B cell (primary cell): ENCODE results near the gene PALLD. TPM values are rescaled to one million over a fixed set of nuclear protein-coding genes. Genes with fewer than 3 reads are reported as not detected.

Source experiments
- ATAC-seq: fragments of 200-7000 bp; cut with Tn5 transposase; one replicate; pipeline ENCODE4 v1.10.0; 2021; ENCODE audit warnings: low read depth, mild to moderate bottlenecking, moderate number of reproducible peaks, moderate library complexity
- CTCF ChIA-PET: fragments of 350-600 bp; sonication (Branson Sonifier 250); formaldehyde crosslinking; loops from one replicate; lab custom pipeline; 2021; ENCODE audit warnings: antibody characterized with exemption, inconsistent platforms; lab: Charles Lee
- POLR2A ChIA-PET: fragments of 350-600 bp; sonication (Branson Sonifier 250); formaldehyde crosslinking; loops from one replicate; lab custom pipeline; 2021; ENCODE audit warnings: antibody characterized with exemption; lab: Charles Lee
- DNase-seq: peaks from one replicate; pipeline ENCODE4 v3.0.0; 2013
- H2AFZ ChIP-seq: 2 replicates; pipeline ENCODE4 v1.6.1; 2012; ENCODE audit warnings: mild to moderate bottlenecking, low read depth, low read length; ENCODE audit not compliant: insufficient read depth, poor library complexity, severe bottlenecking
- H3K27ac ChIP-seq, 2 donors: 1 replicate in 1 of 2; 2 replicates in 1 of 2; pipeline ENCODE4 v1.5.1; 2012 to 2013; ENCODE audit warnings: low read length in 2 of 2, mild to moderate bottlenecking in 2 of 2, moderate library complexity in 1 of 2
- H3K27me3 ChIP-seq, 4 experiments: fragments of 200-600 bp in 1 of 4; sonication (generic) in 1 of 4; replicated peaks in 1 of 4; 1 replicate in 2 of 4; 2 replicates in 2 of 4; pipeline versions ENCODE4 v1.6.1 to v1.7.0; 2013 to 2016; ENCODE audit warnings: low read length in 3 of 4, mild to moderate bottlenecking in 2 of 4, mixed read lengths in 1 of 4, moderate library complexity in 1 of 4; ENCODE audit not compliant: insufficient read depth in 4 of 4, control insufficient read depth in 3 of 4; ENCODE audit errors: control extremely low read depth in 1 of 4
- H3K36me3 ChIP-seq, 2 experiments: replicated peaks in 1 of 2; 1 replicate in 1 of 2; 2 replicates in 1 of 2; pipeline versions ENCODE4 v1.6.1 to v1.7.1; 2013; ENCODE audit warnings: low read length in 1 of 2; ENCODE audit not compliant: insufficient read depth in 2 of 2, control insufficient read depth in 1 of 2; ENCODE audit errors: control extremely low read depth in 1 of 2, extremely low read depth in 1 of 2
- H3K4me1 ChIP-seq, 2 donors: fragments of 200-600 bp in 1 of 2; sonication (generic) in 1 of 2; 1 replicate in 1 of 2; 2 replicates in 1 of 2; pipeline versions ENCODE4 v1.5.1 to v1.6.1; 2013 to 2017; ENCODE audit warnings: low read length in 2 of 2; ENCODE audit not compliant: control insufficient read depth in 2 of 2, insufficient read depth in 2 of 2
- H3K4me2 ChIP-seq: replicated peaks from 2 replicates; pipeline ENCODE3; 2012; ENCODE audit warnings: mild to moderate bottlenecking, low read depth, low read length; ENCODE audit not compliant: poor library complexity, severe bottlenecking
- H3K4me3 ChIP-seq, 5 experiments: fragments of 200-600 bp in 1 of 5; sonication (generic) in 1 of 5; 1 replicate in 3 of 5; 2 replicates in 2 of 5; pipeline versions ENCODE4 v1.5.1 to v1.7.0; 2011 to 2016; ENCODE audit warnings: low read length in 4 of 5, mild to moderate bottlenecking in 4 of 5, low read depth in 2 of 5, control low read depth in 1 of 5, moderate library complexity in 1 of 5; ENCODE audit not compliant: insufficient read depth in 1 of 5; ENCODE audit errors: control extremely low read depth in 1 of 5, extremely low read depth in 1 of 5
- H3K79me2 ChIP-seq: fragments of 200-600 bp; sonication (generic); one replicate; pipeline ENCODE4 v1.6.0; 2016; ENCODE audit warnings: low read length; ENCODE audit not compliant: control insufficient read depth, insufficient read depth
- H3K9ac ChIP-seq: fragments of 200-600 bp; sonication (generic); 2 replicates; pipeline ENCODE4 v1.6.1; 2017; ENCODE audit warnings: mild to moderate bottlenecking, low read length, moderate library complexity
- H3K9me3 ChIP-seq, 3 donors: one replicate each; pipeline versions ENCODE4 v1.6.1 to v1.7.1; 2013; ENCODE audit warnings: low read length in 2 of 3; ENCODE audit not compliant: control insufficient read depth in 2 of 3, insufficient read depth in 1 of 3; ENCODE audit errors: control extremely low read depth in 1 of 3
- H4K20me1 ChIP-seq: 2 replicates; pipeline ENCODE4 v1.6.0; 2012; ENCODE audit warnings: mild to moderate bottlenecking, low read length; ENCODE audit not compliant: insufficient read depth, control insufficient read depth, poor library complexity, severe bottlenecking
- H3K27ac Mint-ChIP-seq: one replicate; pipeline ENCODE4 v1.8.0; 2021; ENCODE audit warnings: mixed read lengths
- H3K27me3 Mint-ChIP-seq: one replicate; pipeline ENCODE4 v1.8.0; 2021; ENCODE audit warnings: mixed read lengths
- H3K4me1 Mint-ChIP-seq: one replicate; pipeline ENCODE4 v1.8.0; 2021; ENCODE audit warnings: mixed read lengths
- H3K4me3 Mint-ChIP-seq: one replicate; pipeline ENCODE4 v1.8.0; 2021; ENCODE audit warnings: mixed read lengths
- H3K9me3 Mint-ChIP-seq: one replicate; pipeline ENCODE4 v1.8.0; 2022; ENCODE audit warnings: mixed read lengths; ENCODE audit not compliant: insufficient read depth
- CTCF ChIP-seq: fragments of 200-600 bp; IDR thresholded peaks from one replicate; pipeline ENCODE4 v1.8.0; 2022; ENCODE audit warnings: antibody characterized with exemption, mild to moderate bottlenecking
- EZH2 ChIP-seq: IDR thresholded peaks from 2 replicates; pipeline ENCODE4 v1.6.1; 2012; ENCODE audit warnings: borderline replicate concordance, low read depth, mild to moderate bottlenecking, moderate library complexity, low read length; ENCODE audit not compliant: insufficient read depth, poor library complexity, severe bottlenecking
- WGBS: methylation state at CpG from one replicate; pipeline ENCODE4 v1.1.5; 2013; ENCODE audit warnings: missing lambda C conversion rate; ENCODE audit not compliant: insufficient coverage; 5-methylcytosine and 5-hydroxymethylcytosine counted together
- intact Hi-C: fragments of 100-400 bp; cut with micrococcal nuclease; formaldehyde crosslinking; loops from one replicate; pipeline ENCODE4 v1.10.0; 2022
- polyA plus RNA-seq: library from polyadenylated mRNA; depleted of rRNA; stranded (reverse); fragments of >200 nt; gene quantifications from 2 replicates; pipeline ENCODE4 v1.2.3, GENCODE V29; 2012
- total RNA-seq, 2 donors: library from RNA; stranded (reverse); fragments of 120-200 nt in 1 of 2; gene quantifications; 1 replicate in 1 of 2; 2 replicates in 1 of 2; pipeline versions ENCODE4 v1.2.3 to v1.2.4, GENCODE V29; 2013 to 2022

Gene PALLD
- total and polyA plus RNA-seq, 2 donors (not counting 1 experiment from before 2014, with no cell fraction given) = 0.63 to 0.71 TPM

DNA sequence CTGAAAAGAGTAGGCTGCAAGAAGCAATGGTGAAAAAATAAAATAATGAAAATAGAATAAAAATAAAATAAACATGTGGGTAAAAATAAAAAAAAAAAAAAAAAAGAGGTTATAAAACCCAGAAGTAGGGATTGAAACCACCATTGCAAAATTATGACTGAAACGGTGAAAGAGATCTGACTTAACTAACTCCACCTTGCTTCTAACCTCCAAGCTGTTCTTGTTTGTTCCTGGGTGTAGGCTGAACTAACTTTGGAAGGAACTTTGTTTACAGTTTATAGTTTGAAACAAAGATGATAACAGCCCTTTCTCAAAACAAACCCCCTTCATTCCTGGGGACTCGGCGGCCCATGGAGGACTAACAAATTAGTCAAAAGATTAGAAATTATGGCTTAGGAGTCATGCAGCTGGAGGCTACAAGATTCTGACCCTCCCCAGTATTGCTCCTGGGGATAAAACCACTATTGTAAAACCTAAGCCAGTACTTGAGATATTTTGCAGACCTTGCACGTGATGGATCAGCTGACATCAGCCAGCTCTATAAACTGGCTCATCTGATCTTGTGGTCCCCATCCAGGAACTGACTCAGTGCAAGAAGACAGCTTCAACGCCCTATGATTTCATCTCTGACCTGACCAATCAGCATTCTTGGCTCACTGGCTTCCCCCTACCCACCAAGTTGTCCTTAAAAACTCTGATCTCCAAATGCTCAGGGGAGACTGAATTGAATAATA lies 47.0 kb upstream of the PALLD start:
- no peak overlapping the region for H3K4me2 ChIP-seq
- H3K9ac ChIP-seq = no peak overlapping the region
- no peak overlapping the region for H3K4me3 ChIP-seq
- no peak for TF ChIP-seq CTCF
- TF ChIP-seq EZH2 = no peak
- no peaks in the 10 kb centered on the region for H3K27me3 ChIP-seq
- H4K20me1 ChIP-seq = no peaks in the 10 kb centered on the region
- WGBS = 76% methylated on average over 2 of the region's 5 CpGs
- ChIA-PET POLR2A (no interaction called here), CTCF (no interaction called here)
- no peaks in the 10 kb centered on the region for H3K79me2 ChIP-seq
- Mint-ChIP-seq H3K27ac (no peak overlapping the region), H3K4me1 (no peaks in the 10 kb centered on the region), H3K4me3 (no peak overlapping the region), H3K9me3 (no peaks in the 10 kb centered on the region), H3K27me3 (no peaks in the 10 kb centered on the region)
- H2AFZ ChIP-seq = no peak overlapping the region
- ATAC-seq (no peak), DNase-seq (no peak)
- H3K36me3 ChIP-seq = peaks cover 0 to 9% of the 10 kb centered on the region in 2 experiments
- H3K9me3 ChIP-seq = peaks cover 0 to 2% (median 0%) of the 10 kb centered on the region in 3 donors
- no peaks in the 10 kb centered on the region for H3K4me1 ChIP-seq
- intact Hi-C loops = no loop called here
- no peak overlapping the region for H3K27ac ChIP-seq

DNA sequence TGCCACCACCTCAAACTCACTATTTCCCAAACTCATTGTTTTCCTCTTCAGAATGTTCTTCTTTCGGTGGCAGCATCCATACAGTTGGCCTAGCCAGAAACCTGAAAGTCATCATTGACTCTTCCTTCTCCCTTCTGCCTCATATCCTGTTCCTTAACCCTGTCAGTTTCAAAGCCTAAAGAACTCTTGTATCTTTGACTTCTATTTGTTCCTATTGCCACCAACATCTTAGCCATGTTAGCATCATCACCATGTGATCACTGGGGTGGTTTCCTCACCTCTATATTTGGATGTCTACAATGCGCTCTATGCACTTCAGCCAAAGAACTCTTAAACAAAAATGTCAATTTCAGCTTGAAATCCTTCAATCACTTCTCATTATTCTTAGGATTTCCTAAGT lies 45.5 kb upstream of the PALLD start:
- H3K9me3 ChIP-seq = peaks cover 0 to 2% (median 0%) of the 10 kb centered on the region in 3 donors
- H2AFZ ChIP-seq = no peak overlapping the region
- Mint-ChIP-seq H3K4me3 (no peak overlapping the region), H3K9me3 (no peaks in the 10 kb centered on the region), H3K27ac (no peak overlapping the region), H3K27me3 (no peaks in the 10 kb centered on the region), H3K4me1 (no peaks in the 10 kb centered on the region)
- H3K79me2 ChIP-seq = no peaks in the 10 kb centered on the region
- no peaks in the 10 kb centered on the region for H3K4me1 ChIP-seq
- intact Hi-C loops = no loop called here
- no peak overlapping the region for H3K9ac ChIP-seq
- POLR2A ChIA-PET = no interaction called here
- H3K36me3 ChIP-seq = peaks cover 0 to 18% of the 10 kb centered on the region in 2 experiments
- TF ChIP-seq EZH2 (no peak), CTCF (no peak)
- DNase-seq (no peak), ATAC-seq (no peak)
- no peak overlapping the region for H3K4me2 ChIP-seq
- 93% methylated on average over 2 of the region's 2 CpGs for WGBS
- H3K27me3 ChIP-seq = no peaks in the 10 kb centered on the region
- H3K27ac ChIP-seq = no peak overlapping the region
- CTCF ChIA-PET = no interaction called here
- H3K4me3 ChIP-seq = no peak overlapping the region
- H4K20me1 ChIP-seq = no peaks in the 10 kb centered on the region
